Lung microvascular endothelial cell (primary cell): Measurements from ENCODE around the gene UBFD1. TPM values are rescaled to one million over a fixed set of nuclear protein-coding genes. Genes with fewer than 3 reads are reported as not detected.
"Not testable (repeated sequence)": the region's sequence is repeated elsewhere in the genome, so short reads cannot be mapped to it uniquely, and the experiment has no call there.

Experiments
- DNase-seq, 2 donors: peaks; one replicate each; pipeline versions ENCODE4 v3.0.0 to v3.0.0-alpha.2; 2010; ENCODE audit warnings: low read depth in 2 of 2
- total RNA-seq: library from RNA; depleted of rRNA; stranded (reverse); fragments of >200 nt; gene quantifications from 2 replicates; pipeline ENCODE4 v1.2.1, GENCODE V29; 2014

The UBFD1 gene
- total RNA-seq, 1 donor from 2014 or later, result 68.5 TPM

DNA sequence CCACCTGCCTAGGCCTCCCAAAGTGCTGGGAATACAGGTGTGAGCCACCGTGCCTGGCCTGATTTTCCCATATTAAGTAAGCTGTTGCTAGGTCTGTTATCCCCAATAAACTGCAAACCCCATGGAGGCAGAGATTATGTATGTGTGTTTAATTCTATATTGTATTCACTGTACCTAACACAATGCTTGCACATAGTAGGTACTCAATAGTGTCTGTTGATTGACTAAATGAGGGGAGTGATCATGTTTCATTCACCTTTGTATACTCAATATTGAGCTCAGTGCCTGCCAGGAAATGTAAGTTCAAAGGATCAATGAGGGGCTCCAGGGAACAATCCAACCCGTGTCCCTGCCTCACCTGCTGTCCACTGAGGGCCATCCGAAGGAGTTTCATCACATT, 32.6 kb upstream of the UBFD1 start:
- DNase-seq, result no peak

DNA sequence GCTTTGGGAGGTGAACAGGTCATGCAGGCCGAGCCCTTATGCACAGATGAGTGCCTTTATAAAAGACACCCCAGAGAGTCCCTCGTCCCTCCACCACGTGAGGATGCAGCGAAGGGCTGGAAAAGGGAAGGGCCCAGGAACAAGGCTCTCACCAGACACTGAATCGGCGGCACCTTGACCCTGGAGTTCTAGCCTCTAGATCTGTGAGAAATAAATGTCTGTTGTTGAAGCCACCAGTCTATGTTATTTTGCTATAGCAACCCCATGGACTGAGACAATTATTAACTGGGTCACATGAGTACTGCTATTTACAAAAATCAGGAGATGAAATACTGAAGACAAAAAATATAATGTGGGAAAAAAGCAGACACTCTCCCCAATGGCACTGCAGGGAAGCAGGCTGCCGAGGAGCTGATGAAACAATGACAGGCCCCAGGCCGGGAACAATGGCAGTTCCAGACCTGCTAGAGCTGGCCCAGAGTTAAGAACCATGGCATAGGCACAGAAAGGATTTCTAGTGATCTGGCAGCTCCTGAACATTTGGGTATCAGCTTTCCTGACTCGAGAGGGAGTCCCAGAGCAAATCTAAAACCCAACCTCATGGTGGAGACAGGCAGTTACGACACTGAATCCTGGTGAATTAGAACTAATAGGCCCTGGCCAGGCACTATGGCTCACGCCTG, 29.4 kb upstream of the UBFD1 start:
- no peak for DNase-seq

DNA sequence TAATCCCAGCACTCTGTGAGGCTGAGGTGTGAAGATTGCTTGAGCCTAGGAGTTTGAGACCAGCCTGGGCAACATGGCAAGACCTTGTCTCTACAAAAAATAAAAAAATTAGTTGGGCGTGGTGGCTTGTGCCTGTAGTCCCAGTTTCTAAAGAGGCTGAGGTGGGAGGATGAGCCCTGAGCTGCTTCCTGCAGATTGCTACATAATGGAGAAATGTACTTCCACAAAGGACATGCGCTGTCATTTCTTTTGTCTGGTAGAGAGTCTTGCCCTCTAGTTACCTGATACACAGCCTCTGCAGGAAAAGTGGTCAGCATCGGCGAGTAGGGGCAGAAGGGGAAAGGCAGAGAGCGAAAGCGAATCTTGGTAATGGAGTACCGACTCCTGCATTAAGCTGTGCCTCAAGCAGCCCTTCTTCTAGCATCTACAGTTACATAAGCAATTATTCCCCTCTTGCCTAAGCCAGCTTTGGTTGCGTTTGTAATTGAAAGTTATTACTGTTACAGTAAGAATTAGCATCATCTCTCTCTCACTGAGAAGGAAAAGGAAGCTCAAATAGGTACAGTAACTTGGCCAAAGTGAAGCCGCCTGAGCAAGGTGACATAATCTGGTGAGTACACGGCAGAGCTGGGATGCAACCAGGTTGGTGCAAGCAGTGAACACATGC, 28.8 kb upstream of the UBFD1 start:
- no peak for DNase-seq

DNA sequence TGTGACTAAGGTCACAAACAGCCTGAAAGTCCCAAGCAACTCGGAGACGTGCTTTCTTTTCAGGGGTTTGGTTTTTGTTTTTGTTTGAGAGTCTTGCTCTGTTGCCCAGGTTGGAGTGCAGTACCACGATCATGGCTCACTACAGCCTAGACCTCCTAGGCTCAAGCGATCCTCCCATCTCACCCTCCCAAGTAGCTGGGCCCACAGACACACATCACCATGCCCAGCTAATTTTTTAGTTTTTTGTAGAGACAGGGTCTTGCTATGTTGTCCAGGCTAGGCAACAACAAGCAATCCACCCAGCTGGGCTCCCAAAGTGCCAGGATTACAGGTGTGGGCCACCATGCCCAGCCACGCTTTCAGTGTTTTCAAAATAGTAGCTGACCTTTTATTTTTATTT, 27.5 kb upstream of the UBFD1 start:
- no peak for DNase-seq

DNA sequence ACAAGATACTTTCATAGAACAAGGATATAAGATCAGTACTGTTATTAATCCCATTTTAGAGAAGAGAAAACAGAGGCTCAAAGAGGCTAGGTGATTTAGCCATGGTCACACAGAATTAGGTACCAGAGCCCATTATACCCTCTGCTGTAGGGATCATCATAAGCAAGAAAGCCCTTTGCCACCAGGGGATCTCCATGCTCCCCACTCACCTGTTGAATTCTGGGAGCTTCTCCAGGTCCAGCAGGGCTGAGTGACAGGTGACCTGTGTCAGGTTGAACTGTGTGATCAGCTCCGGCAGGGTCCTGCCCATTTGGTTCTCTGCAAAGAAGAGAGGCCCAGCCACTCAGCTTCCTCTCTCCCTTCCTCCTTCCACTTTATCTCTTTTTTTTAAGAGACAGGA, 25.1 kb upstream of the UBFD1 start:
- no peak for DNase-seq

DNA sequence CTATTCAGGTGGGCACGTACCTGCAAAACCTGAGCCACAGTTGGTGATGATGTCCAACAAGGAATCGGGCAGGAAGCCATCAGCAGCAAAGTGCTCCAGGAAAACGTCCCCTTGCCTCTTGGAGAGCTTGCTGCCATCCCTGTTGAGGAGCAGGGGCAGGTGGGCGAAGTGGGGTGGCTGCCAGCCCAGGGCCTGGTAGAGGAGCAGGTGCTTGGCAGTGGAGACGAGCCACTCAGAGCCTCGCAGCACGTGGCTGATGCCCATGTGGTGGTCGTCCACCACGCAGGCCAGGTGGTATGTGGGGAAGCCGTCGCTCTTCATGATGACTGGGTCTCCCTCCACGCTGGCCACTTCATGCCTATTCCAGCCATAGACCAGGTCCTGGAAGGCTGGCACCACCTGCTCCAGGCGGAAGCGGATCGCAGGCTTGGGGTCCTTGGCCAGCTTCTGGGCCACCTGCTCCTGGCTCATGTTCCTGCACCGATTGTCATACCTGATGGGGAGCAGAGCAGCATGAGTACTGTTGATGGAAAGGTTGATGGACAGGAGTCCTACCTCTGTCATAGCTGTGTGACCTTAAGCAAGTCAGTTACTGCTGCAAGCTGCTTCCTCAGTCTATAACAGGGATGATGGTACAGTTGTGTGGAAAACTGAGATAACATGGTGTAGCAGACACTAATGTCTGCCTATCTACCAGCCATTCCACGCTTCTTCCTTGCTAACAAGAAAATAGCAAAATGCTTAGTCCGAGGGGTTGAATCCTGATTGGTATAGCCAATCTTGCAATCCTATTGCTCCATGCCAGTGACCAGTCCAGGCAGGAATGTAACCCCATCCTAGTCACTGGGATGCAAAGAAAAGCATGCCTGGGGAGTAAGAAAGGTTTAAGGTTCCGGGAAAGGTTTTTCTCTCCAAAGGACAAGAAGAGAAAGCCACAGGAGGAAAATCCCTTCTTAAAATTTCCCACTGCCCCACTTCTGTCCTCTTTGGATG, 22.4 kb upstream of the UBFD1 start:
- DNase-seq, result no peak

DNA sequence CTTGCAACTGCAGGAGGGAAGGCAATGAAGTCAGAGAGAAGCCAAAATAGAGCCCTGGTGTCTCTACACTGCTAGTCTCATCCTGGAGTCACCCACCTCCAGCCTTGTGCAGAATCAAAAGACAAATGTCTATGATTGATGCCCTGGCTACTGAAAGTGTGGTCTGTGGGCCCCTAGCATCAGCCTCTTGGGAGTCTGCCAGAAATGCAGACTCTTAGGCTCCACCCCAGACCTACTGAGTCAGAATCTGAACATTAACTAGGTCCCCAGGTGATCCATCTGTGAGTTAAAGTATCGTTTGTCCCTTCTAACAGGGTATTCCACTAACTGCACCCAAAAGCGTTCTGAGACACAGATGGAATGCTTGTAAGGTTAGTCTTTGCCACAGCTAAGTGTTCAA, 21.6 kb upstream of the UBFD1 start:
- DNase-seq, result no peak

DNA sequence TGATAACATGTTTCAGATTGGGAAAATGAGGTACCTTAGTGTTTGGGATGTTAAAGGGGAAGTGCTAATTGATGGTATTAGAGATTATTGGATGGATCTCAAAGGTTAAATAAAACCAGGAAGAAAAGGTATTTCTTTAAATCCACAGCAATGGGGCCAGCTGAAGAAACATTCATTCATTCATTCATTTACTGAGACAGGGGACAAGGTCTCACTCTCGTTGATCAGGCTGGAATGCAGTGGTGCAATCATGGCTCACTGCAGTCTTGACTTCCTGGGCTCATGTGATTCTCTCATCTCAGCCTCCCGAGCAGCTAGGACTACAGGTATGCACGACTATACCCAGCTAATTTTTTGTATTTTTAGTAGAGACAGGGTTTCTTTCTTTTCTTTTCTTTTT, 20.1 kb upstream of the UBFD1 start:
- no peak for DNase-seq

DNA sequence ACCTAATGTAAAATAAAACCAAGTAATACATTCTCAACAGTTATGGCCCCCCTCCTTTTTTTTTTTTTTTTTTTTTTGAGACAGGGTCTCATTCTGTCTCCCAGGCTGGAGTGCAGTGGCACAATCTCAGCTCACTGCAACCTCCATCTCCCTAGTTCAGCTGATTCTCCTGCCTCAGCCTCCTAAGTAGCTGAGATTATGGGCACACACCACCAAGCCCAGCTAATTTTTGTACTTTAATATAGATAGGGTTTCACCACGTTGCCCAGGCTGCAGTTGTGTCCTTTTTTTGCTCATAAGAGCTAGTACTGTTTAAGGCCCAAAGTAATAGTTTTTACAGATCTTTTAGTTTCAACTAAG, 18.6 kb upstream of the UBFD1 start:
- DNase-seq, result no peak

DNA sequence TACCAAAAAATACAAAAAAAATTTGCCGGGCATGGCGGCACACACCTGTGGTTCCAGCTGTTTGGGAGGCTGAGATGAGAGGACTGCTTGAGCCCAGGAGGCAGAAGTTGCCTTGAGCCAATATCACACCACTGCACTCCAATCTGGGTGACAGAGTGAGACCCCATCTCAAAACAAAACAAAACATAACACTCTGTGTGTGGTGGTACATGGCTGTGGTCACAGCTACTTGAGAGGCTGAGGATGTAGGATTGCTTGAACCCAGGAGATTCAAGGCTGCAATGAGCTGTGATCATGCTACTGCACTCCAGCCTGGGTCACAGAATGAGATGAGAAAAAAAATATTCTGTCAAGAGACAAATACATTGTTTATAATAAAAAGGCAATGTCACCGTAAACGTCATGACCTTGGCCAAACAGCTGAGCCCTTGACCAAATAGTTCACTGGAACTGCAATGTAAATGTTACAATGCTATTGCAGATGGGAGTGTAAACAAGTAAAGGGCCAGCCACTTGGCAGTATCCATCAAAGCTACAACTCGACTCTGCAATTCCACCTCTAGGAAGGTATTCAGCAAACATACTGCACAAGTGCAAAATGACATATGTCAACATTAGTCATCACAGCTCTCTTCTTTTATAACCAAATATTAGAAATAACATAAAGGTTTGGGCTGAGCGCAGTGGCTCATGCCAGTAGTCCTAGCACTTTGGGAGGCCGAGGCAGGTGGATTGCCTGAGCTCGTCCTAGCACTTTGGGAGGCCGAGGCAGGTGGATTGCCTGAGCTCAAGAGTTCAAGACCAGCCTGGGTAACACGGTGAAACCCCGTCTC, 17.3 kb upstream of the UBFD1 start:
- DNase-seq, result no peak

DNA sequence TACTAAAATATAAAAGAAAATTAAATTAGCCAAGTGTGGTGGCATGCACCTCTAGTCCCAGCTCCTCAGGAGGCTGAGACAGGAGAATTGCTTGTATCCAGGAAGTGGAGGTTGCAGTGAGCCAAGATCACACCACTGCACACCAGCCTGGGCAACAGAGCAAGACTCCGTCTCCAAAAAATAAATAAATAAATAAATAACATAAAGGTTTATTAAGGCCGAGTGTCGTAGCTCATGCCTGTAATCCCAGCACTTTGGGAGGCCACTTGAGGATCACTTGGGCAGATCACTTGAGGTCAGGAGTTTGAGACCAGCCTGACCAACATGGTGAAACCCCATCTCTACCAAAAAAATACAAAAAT, 16.7 kb upstream of the UBFD1 start:
- not testable (repeated sequence) for DNase-seq

DNA sequence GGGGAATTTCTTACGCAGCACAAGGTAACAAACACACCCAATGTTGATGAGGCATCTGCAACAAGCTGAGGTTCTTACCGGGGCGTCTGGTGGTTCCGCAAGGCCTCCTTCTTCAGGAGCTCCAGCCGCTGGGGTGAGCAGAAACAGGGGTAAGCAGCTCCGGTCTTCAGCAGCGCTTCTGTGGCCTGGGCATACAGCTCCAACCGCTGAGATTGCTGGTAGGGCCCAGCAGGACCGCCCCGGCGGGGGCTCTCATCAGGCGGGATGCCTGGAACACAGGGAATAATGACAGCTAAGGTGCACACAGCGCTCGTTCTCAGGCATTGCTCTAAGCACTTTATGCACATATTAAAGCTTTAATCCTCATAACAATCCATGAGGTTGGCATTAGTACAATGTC, 13.1 kb upstream of the UBFD1 start:
- no peak for DNase-seq

DNA sequence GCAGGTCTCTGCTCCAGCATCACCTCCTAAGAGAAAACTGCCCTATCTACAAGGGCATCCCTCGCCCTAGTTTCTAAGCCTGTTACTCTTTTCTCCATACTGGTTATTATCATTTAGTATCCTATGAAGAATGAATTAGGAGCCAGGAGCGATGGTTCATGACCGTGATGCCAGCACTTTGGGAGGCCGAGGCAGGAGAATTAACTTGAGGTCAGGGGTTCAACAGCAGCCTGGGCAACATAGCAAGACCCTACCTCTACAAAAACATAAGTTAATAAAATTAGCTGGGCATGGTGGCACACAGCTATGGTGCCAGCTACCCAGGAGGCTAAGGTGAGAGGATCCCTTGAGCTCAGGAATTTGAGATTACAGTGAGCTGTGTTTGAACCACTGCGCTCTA, 7.6 kb upstream of the UBFD1 start:
- no peak for DNase-seq

DNA sequence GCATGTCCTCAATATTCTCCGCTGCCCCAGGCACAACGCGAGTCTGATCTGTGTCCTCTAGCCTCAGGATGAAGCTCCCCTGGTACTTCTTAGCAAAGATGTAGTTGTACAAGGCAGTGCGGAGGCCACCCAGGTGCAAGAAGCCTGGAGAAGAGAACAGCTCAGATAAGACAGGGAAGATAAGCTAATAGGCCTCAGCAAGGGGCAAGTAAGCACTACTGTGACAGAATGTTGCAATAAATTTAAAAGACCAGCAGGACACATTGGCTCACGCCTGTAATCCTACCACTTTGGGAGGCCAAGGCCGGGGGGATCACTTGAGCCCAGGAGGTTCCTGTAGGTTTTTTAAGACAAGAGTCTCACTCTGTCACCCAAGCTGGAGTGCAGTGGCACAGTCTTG, 5.4 kb upstream of the UBFD1 start:
- no peak for DNase-seq

DNA sequence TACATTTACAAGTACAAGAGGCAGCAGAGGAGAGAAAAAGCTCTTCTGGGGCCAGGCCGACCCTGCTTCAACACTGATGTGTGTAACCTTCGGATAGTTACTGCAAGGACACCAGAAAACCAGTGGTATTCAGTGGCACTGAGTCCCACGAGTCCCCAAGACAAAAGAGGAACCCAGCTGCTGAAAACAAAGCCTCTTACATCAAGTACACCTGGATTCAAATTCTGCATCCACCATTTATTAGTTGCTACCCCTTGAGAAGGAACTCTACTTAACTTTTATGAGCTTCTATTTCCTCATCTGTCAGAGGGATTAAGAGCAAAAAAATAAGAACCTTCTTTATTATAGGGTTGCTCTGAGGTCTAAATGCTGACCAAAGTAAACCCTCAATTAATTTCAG, 3.0 kb upstream of the UBFD1 start:
- DNase-seq, result no peak

DNA sequence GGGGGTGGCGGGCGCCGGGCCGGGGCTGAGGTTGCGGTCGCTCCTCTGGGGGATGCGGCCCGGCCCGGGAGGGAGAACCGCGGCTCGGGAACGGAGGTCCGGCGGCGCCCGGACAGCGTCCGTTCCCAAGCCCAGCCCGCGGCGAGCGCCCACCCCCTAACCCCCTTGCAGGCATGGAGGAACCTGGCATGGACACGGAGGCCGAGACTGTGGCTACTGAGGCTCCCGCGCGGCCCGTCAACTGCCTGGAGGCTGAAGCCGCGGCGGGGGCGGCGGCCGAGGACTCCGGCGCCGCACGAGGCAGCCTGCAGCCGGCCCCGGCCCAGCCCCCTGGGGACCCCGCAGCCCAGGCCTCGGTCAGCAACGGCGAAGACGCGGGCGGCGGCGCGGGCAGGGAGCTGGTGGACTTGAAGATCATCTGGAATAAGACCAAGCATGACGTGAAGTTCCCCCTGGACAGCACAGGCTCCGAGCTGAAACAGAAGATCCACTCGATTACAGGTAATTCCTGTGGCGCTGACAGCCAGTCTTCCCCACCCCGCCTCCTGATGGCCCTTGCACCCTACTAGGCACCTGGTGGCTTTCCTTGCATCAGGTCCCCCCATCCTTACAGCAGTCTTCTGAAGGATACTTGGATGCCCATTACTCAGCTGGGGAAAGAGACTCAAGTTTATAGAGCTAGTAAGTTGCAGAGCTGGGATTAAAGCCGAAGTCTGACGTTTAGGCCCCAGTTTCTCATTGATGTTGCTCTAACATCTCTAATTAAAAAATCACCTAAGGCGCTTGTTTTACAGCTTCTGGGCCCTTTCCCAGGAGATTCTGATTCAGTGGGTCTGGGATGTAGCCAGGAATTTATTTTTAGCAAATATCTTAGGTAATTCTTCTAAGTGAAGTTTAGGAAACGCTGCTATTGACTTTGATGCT, 514 bp downstream of the UBFD1 start:
- peak; percentile 35 to 40 for DNase-seq

DNA sequence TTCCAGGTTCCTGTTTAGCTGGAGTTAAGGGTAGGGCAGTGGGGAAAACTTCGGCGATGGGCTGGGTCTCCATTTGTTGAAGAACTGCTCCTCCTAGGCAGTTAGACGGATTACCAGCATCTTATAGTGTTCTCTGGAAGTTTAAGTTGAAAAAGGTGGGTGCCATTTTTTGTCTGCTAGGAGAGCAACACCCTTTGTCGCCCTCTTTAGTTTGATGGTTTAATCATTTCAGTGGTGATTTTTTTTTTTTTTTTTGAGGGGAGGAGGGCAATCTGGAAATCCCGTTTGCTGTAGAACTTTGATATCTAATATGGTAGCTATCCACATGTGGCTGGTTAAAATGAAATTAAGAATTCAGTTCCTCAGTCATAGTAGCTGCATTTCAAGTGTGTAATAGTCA, 4.1 kb downstream of the UBFD1 start:
- DNase-seq, result no peak

DNA sequence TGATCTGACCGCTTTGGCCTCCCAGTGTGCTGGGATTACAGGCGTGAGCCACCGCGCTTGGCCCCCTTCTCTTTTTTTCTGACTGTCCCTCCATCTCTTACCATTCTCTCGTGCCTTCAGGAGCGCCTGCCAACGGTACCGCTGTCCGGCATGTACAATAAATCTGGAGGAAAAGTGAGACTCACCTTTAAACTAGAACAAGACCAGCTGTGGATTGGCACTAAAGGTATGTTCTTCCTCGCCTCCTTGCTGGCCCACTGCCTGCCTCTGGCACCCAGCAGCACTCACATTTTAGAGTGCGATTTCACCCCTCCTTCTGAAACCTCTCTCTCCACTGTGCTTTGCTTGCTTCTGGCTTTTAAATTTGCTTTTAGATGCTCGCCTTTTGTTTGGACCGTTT, 5.0 kb downstream of the UBFD1 start:
- DNase-seq, result no peak

DNA sequence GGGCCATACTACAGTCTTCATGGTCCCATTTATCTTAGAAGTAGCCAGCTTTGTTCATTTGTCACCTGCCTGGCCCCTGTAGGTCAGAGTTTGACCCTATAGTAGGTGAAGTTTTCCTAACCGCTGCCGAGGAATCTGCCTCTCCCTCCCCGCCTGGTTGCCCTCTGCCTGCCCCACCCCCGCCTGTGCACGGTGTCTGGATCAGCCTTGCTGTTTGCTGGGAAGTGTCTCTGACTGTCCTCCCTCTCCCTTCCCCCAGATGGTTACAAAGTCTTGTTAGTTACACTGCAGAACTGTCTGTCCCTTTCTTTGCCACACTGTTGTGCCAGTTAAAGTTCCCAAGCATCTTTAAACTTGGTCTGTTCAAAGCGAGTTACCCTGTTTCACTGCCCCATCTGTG, 5.7 kb downstream of the UBFD1 start:
- no peak for DNase-seq

DNA sequence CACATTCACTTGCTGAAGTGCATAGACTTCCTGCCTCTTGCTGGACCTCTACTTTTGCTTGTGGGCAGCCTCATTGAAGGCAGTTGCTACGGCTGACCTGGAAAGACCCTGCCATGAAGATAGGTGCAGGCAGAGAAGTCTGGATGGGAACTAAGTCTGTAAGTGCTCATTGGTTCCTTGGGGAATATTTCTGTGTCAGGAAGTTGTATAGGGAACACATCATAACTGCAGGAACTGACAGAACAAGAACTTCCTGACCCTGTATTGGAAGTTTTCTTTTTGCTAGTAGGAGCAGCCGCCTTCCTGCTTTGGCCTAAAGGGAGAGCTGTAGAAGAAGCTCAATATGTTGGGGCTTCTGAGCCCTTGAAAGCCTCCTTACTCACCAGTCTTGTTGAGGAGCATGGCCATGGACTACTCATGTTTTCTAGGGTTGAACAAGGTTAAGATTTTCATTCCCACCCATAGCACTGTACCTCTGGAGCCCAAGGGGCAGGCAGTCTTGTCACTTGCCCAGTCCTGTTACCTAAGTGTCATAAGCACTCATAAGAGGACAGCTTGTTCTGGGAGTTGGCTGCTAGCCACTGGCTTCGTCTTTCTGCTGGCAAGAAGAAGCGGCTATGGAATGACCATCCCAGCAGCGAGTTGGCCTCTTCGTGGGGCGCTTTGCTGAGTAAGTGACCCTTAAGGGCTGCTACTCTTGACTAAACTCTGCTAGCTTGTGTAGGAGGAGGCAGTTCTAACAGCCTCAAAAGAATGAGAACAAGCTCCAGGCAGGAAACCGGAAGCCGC, 7.2 kb downstream of the UBFD1 start:
- peak in 1 of 2 donors; percentile 49 for DNase-seq
